Esophagus squamous epithelium (tissue), 4 donors: ENCODE measurements around the gene MESP1.
"Not testable (repeated sequence)": the region's sequence is repeated elsewhere in the genome, so short reads cannot be mapped to it uniquely, and the experiment has no call there.

Experiments
- CTCF ChIP-seq, 6 experiments: fragments of 450-650 bp in 4 of 6; fragments of 200-600 bp in 2 of 6; sonication (generic) in 2 of 6; IDR thresholded peaks; one replicate each; pipeline ENCODE4 v1.5.1; 2016 to 2019; ENCODE audit warnings: antibody characterized with exemption in 6 of 6, mild to moderate bottlenecking in 4 of 6, moderate library complexity in 4 of 6
- POLR2A ChIP-seq, 4 donors: fragments of 450-650 bp; IDR thresholded peaks; one replicate each; pipeline ENCODE4 v1.6.1; 2017; ENCODE audit warnings: antibody characterized with exemption in 4 of 4, mild to moderate bottlenecking in 4 of 4, moderate library complexity in 3 of 4

GRCh38 chr15:89782619-89782950 is 31.5 kb upstream of the MESP1 start:
- not testable (repeated sequence) for TF ChIP-seq CTCF, POLR2A (IDR thresholded peaks at IDR 0.05)
